SK-N-MC (cell line): ENCODE measurements around the gene PLXNA2.

Experiments used
- EZH2 ChIP-seq: fragments of 200-600 bp; sonication (generic); IDR thresholded peaks from one replicate; pipeline ENCODE4 v1.6.1; 2017; ENCODE audit warnings: antibody characterized with exemption
- FOXP2 ChIP-seq: optimal IDR thresholded peaks from 2 replicates; pipeline ENCODE3; 2011; ENCODE audit warnings: mild to moderate bottlenecking, moderate library complexity; ENCODE audit not compliant: insufficient read depth; ENCODE audit errors: extremely low read length, control extremely low read depth
- POLR2AphosphoS5 ChIP-seq: IDR thresholded peaks from 2 replicates; pipeline ENCODE4 v1.6.1; 2012; ENCODE audit warnings: mild to moderate bottlenecking, low read depth, low read length, borderline replicate concordance

DNA sequence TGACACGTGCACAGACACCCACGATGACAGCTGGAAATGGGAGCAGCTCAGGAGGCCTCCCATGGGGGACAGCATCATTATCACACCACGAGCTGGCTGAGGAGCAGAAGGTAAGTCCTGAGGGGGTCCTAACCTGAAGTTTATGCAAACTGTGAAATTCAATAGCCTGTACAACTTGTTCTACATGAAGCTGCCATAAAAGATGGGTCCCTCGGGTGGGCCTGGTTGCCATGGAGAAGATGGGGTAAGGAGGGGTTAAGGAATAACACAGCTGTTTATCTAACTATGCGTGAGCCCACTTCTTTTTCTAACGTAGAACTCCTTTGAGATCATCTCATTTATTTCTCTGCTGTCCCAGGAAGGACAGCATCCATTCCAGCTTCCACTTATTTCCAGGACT is 169.8 kb downstream of the PLXNA2 start:
- no peak for TF ChIP-seq POLR2AphosphoS5
- no peak for TF ChIP-seq FOXP2
- no peak for TF ChIP-seq EZH2
